GM23338 (cell line): Measurements from ENCODE around the gene GNG4. TPM values are rescaled to one million over a fixed set of nuclear protein-coding genes. Genes with fewer than 3 reads are reported as not detected.

Experiments
- ATAC-seq: fragments of 200-7000 bp; cut with Tn5 transposase; 3 replicates; pipeline ENCODE4 v1.9.1; 2020
- DNase-seq: peaks from one replicate; pipeline ENCODE4 v3.0.0-alpha.2; 2015; ENCODE audit warnings: low spot score
- H2AFZ ChIP-seq: fragments of 200-600 bp; sonication (generic); 2 replicates; pipeline ENCODE4 v1.8.0; 2016; ENCODE audit warnings: antibody characterized with exemption, mild to moderate bottlenecking, moderate library complexity
- H3F3A ChIP-seq: fragments of 200-600 bp; sonication (generic); replicated peaks from 2 replicates; pipeline ENCODE4 v1.8.0; 2017; ENCODE audit warnings: antibody characterized with exemption, mixed run types, low read depth
- H3K27ac ChIP-seq: fragments of 200-600 bp; sonication (generic); 2 replicates; pipeline ENCODE4 v1.6.1; 2016; ENCODE audit warnings: low read depth
- H3K27me3 ChIP-seq: fragments of 200-600 bp; sonication (generic); 2 replicates; pipeline ENCODE4 v1.8.0; 2016; ENCODE audit warnings: mild to moderate bottlenecking, mixed run types, moderate library complexity; ENCODE audit not compliant: insufficient read depth
- H3K36me3 ChIP-seq: fragments of 200-600 bp; sonication (generic); 2 replicates; pipeline ENCODE4 v1.8.0; 2016; ENCODE audit warnings: mild to moderate bottlenecking; ENCODE audit not compliant: insufficient read depth
- H3K4me1 ChIP-seq: fragments of 200-600 bp; sonication (generic); 2 replicates; pipeline ENCODE4 v1.8.0; 2016; ENCODE audit warnings: mild to moderate bottlenecking, moderate library complexity; ENCODE audit not compliant: insufficient read depth
- H3K4me2 ChIP-seq: fragments of 200-600 bp; sonication (generic); 2 replicates; pipeline ENCODE4 v1.7.1; 2017; ENCODE audit warnings: mixed run types
- H3K4me3 ChIP-seq: fragments of 200-600 bp; sonication (generic); 2 replicates; pipeline ENCODE4 v1.6.1; 2016; ENCODE audit warnings: mixed run types
- H3K79me2 ChIP-seq: fragments of 200-600 bp; sonication (generic); replicated peaks from 2 replicates; pipeline ENCODE4 v1.8.0; 2017; ENCODE audit warnings: mild to moderate bottlenecking; ENCODE audit not compliant: insufficient read depth
- H3K9me2 ChIP-seq: fragments of 200-600 bp; sonication (generic); 2 replicates; pipeline ENCODE4 v1.8.0; 2017; ENCODE audit not compliant: insufficient read depth
- H4K20me1 ChIP-seq: fragments of 200-600 bp; sonication (generic); replicated peaks from 2 replicates; pipeline ENCODE4 v1.8.0; 2017; ENCODE audit warnings: mild to moderate bottlenecking; ENCODE audit not compliant: insufficient read depth
- H3K27ac Mint-ChIP-seq: 2 replicates; pipeline ENCODE4 v1.8.0; 2020; ENCODE audit warnings: inconsistent platforms, mild to moderate bottlenecking, moderate library complexity, mixed read lengths
- H3K27me3 Mint-ChIP-seq: 3 replicates; pipeline ENCODE4 v1.8.0; 2022; ENCODE audit warnings: low read depth, mild to moderate bottlenecking, moderate library complexity, mixed read lengths, inconsistent platforms; ENCODE audit not compliant: insufficient read depth, poor library complexity
- H3K36me3 Mint-ChIP-seq: 3 replicates; pipeline ENCODE4 v1.8.0; 2021; ENCODE audit warnings: low read depth, mild to moderate bottlenecking, inconsistent platforms, moderate library complexity, mixed read lengths
- H3K4me1 Mint-ChIP-seq: 3 replicates; pipeline ENCODE4 v1.8.0; 2020; ENCODE audit warnings: mild to moderate bottlenecking, inconsistent platforms, mixed read lengths
- H3K4me3 Mint-ChIP-seq: 3 replicates; pipeline ENCODE4 v1.8.0; 2021; ENCODE audit warnings: moderate library complexity, mild to moderate bottlenecking, inconsistent platforms, mixed read lengths
- H3K9me3 Mint-ChIP-seq: 3 replicates; pipeline ENCODE4 v1.8.0; 2020; ENCODE audit warnings: moderate library complexity, mild to moderate bottlenecking, inconsistent platforms, mixed read lengths
- CREB1 ChIP-seq: fragments of 250-450 bp; sonication (Bioruptor Pico); IDR thresholded peaks from 2 replicates; pipeline ENCODE4 v1.5.0; 2020; ENCODE audit warnings: low read depth, mild to moderate bottlenecking, moderate library complexity
- EZH2 ChIP-seq: fragments of 200-600 bp; sonication (generic); IDR thresholded peaks from one replicate; pipeline ENCODE4 v1.8.0; 2017; ENCODE audit warnings: antibody characterized with exemption, mild to moderate bottlenecking, low read depth; ENCODE audit not compliant: unreplicated experiment
- EZH2phosphoT487 ChIP-seq: fragments of 200-600 bp; sonication (generic); IDR thresholded peaks from one replicate; pipeline ENCODE4 v1.8.1; 2018; ENCODE audit warnings: antibody characterized with exemption; ENCODE audit not compliant: unreplicated experiment
- STAT1 ChIP-seq: IDR thresholded peaks from one replicate; pipeline ENCODE4 v1.6.1; 2016; ENCODE audit warnings: antibody characterized with exemption; ENCODE audit not compliant: unreplicated experiment
- ZNF331 ChIP-seq: fragments of 250-450 bp; sonication (Bioruptor Pico); IDR thresholded peaks from 2 replicates; pipeline ENCODE4 v1.5.0; 2020; ENCODE audit warnings: low read depth, mild to moderate bottlenecking, moderate library complexity
- polyA plus RNA-seq: library from polyadenylated mRNA; unstranded; fragments of >200 nt; fragmentation: Nextera tagmentation; extraction: Ambion mirVana; gene quantifications from 2 replicates; pipeline ENCODE4 v1.2.1, GENCODE V29; 2016
- total RNA-seq: library from RNA; depleted of rRNA; stranded (reverse); fragments of >200 nt; shearing (Covaris generic); gene quantifications from 2 replicates; pipeline ENCODE4 v1.2.3, GENCODE V29; 2014
- TF ChIP-seq, protein P1 (sequence below): fragments of 250-450 bp; sonication (Bioruptor Pico); IDR thresholded peaks from 2 replicates; pipeline ENCODE4 v1.5.0; 2020; ENCODE audit warnings: mild to moderate bottlenecking, moderate library complexity
- TF ChIP-seq, protein P2 (sequence below): IDR thresholded peaks from 2 replicates; pipeline ENCODE4 v1.6.1; 2016; ENCODE audit warnings: antibody characterized with exemption
- TF ChIP-seq, protein P3 (sequence below), 2 experiments: fragments of 200-600 bp in 1 of 2; sonication (generic) in 1 of 2; conservative IDR thresholded peaks; 2 replicates each; pipeline versions ENCODE4 v1.5.1 to v1.6.1; 2016 to 2017; ENCODE audit warnings: antibody characterized with exemption in 2 of 2, low read depth in 2 of 2, mild to moderate bottlenecking in 2 of 2, moderate library complexity in 1 of 2

The GNG4 gene
- total and polyA plus RNA-seq, 2 experiments from 2014 or later, result 40.2 to 49.2 TPM

DNA sequence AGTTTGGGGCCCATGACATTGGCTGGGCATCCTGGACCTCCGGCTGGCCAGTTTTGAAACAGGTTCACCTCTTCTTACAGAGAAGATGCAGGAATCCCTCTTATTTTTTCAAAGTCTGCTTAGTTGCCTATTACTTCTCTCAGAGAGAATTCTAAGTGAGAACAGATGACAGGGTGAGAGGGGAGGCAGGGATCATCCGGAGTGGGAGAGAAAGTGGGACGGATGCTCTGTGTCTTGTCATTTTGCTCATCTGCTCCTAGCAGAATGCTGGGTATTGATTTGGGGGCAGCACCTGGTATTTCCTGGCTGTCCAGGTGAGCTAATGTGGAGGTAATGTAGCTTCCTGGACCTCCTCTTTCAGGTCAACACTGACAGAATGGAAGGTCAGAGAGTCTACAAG lies 32.4 kb downstream of the GNG4 start:
- DNase-seq (no peak), ATAC-seq (no peak)
- 0 out of 2 replicates have a peak, but pooled peaks cover 9% of the 10 kb centered on the region for H4K20me1 ChIP-seq
- H3K4me2 ChIP-seq, result no peak overlapping the region
- Mint-ChIP-seq H3K27me3 (peaks cover 2% of the 10 kb centered on the region), H3K27ac (no peak overlapping the region), H3K4me3 (no peak overlapping the region), H3K36me3 (peaks cover 7% of the 10 kb centered on the region), H3K4me1 (peaks cover 8% of the 10 kb centered on the region; the same call in 2 of the 3 replicates), H3K9me3 (no peaks in the 10 kb centered on the region)
- no peaks in the 10 kb centered on the region for H3K36me3 ChIP-seq
- no peak overlapping the region for H3K4me3 ChIP-seq
- no peak overlapping the region for H2AFZ ChIP-seq
- no peaks in the 10 kb centered on the region for H3K27me3 ChIP-seq
- peaks cover 15% of the 10 kb centered on the region for H3K79me2 ChIP-seq
- TF ChIP-seq, protein P1, sequence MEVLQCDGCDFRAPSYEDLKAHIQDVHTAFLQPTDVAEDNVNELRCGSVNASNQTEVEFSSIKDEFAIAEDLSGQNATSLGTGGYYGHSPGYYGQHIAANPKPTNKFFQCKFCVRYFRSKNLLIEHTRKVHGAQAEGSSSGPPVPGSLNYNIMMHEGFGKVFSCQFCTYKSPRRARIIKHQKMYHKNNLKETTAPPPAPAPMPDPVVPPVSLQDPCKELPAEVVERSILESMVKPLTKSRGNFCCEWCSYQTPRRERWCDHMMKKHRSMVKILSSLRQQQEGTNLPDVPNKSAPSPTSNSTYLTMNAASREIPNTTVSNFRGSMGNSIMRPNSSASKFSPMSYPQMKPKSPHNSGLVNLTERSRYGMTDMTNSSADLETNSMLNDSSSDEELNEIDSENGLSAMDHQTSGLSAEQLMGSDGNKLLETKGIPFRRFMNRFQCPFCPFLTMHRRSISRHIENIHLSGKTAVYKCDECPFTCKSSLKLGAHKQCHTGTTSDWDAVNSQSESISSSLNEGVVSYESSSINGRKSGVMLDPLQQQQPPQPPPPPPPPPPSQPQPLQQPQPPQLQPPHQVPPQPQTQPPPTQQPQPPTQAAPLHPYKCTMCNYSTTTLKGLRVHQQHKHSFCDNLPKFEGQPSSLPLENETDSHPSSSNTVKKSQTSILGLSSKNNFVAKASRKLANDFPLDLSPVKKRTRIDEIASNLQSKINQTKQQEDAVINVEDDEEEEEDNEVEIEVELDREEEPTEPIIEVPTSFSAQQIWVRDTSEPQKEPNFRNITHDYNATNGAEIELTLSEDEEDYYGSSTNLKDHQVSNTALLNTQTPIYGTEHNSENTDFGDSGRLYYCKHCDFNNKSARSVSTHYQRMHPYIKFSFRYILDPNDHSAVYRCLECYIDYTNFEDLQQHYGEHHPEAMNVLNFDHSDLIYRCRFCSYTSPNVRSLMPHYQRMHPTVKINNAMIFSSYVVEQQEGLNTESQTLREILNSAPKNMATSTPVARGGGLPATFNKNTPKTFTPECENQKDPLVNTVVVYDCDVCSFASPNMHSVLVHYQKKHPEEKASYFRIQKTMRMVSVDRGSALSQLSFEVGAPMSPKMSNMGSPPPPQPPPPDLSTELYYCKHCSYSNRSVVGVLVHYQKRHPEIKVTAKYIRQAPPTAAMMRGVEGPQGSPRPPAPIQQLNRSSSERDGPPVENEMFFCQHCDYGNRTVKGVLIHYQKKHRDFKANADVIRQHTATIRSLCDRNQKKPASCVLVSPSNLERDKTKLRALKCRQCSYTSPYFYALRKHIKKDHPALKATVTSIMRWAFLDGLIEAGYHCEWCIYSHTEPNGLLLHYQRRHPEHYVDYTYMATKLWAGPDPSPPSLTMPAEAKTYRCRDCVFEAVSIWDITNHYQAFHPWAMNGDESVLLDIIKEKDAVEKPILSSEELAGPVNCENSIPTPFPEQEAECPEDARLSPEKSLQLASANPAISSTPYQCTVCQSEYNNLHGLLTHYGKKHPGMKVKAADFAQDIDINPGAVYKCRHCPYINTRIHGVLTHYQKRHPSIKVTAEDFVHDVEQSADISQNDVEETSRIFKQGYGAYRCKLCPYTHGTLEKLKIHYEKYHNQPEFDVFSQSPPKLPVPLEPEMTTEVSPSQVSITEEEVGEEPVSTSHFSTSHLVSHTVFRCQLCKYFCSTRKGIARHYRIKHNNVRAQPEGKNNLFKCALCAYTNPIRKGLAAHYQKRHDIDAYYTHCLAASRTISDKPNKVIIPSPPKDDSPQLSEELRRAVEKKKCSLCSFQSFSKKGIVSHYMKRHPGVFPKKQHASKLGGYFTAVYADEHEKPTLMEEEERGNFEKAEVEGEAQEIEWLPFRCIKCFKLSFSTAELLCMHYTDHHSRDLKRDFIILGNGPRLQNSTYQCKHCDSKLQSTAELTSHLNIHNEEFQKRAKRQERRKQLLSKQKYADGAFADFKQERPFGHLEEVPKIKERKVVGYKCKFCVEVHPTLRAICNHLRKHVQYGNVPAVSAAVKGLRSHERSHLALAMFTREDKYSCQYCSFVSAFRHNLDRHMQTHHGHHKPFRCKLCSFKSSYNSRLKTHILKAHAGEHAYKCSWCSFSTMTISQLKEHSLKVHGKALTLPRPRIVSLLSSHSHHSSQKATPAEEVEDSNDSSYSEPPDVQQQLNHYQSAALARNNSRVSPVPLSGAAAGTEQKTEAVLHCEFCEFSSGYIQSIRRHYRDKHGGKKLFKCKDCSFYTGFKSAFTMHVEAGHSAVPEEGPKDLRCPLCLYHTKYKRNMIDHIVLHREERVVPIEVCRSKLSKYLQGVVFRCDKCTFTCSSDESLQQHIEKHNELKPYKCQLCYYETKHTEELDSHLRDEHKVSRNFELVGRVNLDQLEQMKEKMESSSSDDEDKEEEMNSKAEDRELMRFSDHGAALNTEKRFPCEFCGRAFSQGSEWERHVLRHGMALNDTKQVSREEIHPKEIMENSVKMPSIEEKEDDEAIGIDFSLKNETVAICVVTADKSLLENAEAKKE (CRISPR knock-in tag), result no peak
- TF ChIP-seq EZH2, result no peak
- TF ChIP-seq, protein P2, sequence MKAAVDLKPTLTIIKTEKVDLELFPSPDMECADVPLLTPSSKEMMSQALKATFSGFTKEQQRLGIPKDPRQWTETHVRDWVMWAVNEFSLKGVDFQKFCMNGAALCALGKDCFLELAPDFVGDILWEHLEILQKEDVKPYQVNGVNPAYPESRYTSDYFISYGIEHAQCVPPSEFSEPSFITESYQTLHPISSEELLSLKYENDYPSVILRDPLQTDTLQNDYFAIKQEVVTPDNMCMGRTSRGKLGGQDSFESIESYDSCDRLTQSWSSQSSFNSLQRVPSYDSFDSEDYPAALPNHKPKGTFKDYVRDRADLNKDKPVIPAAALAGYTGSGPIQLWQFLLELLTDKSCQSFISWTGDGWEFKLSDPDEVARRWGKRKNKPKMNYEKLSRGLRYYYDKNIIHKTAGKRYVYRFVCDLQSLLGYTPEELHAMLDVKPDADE, result no peak
- H3K27ac ChIP-seq, result no peak overlapping the region
- H3F3A ChIP-seq, result no peaks in the 10 kb centered on the region
- H3K4me1 ChIP-seq, result no peaks in the 10 kb centered on the region
- no peaks in the 10 kb centered on the region for H3K9me2 ChIP-seq

DNA sequence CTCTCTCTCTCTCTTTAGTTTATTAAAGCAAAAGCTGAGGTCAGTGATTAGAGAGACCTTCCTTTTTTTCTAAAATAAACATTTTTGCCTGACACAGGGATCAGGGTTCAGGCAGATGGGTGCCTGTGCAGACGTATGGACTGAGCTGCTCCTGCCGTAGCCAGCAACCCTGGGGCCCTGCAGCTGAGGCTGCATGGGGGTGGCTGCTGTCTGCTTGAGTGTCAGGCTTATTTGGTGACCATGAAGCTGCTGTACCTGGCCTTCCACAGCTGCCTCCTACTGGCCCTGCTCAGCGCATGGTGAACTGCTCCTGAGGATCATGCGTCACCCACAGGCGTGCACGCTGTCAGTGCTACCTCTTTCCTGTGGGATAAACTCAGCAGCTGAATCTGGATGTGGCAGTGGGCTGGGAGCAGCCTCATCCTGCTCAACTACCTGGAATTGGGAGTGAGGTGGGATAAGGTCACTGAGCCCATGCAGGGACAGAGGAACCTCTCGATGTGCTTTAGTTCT lies 35.1 kb downstream of the GNG4 start:
- Mint-ChIP-seq H3K4me3 (no peak overlapping the region), H3K36me3 (peaks cover 6% of the 10 kb centered on the region), H3K27ac (no peak overlapping the region), H3K27me3 (peaks cover 2% of the 10 kb centered on the region), H3K9me3 (no peaks in the 10 kb centered on the region), H3K4me1 (peaks cover 7% of the 10 kb centered on the region; the same call in 2 of the 3 replicates)
- Histone ChIP-seq H3K9me2 (no peaks in the 10 kb centered on the region), H2AFZ (no peak overlapping the region), H3K4me2 (no peak overlapping the region), H3F3A (no peaks in the 10 kb centered on the region), H3K79me2 (no peaks in the 10 kb centered on the region), H3K27ac (no peak overlapping the region), H3K27me3 (no peaks in the 10 kb centered on the region), H3K4me3 (no peak overlapping the region), H3K36me3 (no peaks in the 10 kb centered on the region), H3K4me1 (no peaks in the 10 kb centered on the region), H4K20me1 (0 out of 2 replicates have a peak, but pooled peaks cover 9% of the 10 kb centered on the region)
- no peak for TF ChIP-seq ZNF331 (CRISPR knock-in tag)
- no peak for TF ChIP-seq STAT1
- no peak for TF ChIP-seq CREB1 (CRISPR knock-in tag)
- TF ChIP-seq EZH2phosphoT487, result no peak
- TF ChIP-seq, protein P3, sequence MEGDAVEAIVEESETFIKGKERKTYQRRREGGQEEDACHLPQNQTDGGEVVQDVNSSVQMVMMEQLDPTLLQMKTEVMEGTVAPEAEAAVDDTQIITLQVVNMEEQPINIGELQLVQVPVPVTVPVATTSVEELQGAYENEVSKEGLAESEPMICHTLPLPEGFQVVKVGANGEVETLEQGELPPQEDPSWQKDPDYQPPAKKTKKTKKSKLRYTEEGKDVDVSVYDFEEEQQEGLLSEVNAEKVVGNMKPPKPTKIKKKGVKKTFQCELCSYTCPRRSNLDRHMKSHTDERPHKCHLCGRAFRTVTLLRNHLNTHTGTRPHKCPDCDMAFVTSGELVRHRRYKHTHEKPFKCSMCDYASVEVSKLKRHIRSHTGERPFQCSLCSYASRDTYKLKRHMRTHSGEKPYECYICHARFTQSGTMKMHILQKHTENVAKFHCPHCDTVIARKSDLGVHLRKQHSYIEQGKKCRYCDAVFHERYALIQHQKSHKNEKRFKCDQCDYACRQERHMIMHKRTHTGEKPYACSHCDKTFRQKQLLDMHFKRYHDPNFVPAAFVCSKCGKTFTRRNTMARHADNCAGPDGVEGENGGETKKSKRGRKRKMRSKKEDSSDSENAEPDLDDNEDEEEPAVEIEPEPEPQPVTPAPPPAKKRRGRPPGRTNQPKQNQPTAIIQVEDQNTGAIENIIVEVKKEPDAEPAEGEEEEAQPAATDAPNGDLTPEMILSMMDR (conservative IDR thresholded peaks at IDR 0.05; ENCODE audit: low read depth in 2 of 2), result peak in 1 of 2 experiments; percentile 17; a peak in 2 of 4 replicates
- DNase-seq (no peak), ATAC-seq (peak; percentile 53)
